SK-N-SH (cell line): ENCODE measurements around the gene MAP2K3.

ENCODE experiments used
- CHD2 ChIP-seq: fragments of 150-350 bp; IDR thresholded peaks from 2 replicates; pipeline ENCODE4 v1.6.1; 2018; ENCODE audit warnings: low read length; ENCODE audit not compliant: partially characterized antibody
- CTCF ChIP-seq: fragments of 200-600 bp; sonication (generic); IDR thresholded peaks from 2 replicates; pipeline ENCODE4 v1.6.1; 2017; ENCODE audit warnings: antibody characterized with exemption, mild to moderate bottlenecking, moderate library complexity
- ELF1 ChIP-seq: IDR thresholded peaks from 2 replicates; pipeline ENCODE4 v1.4.0; 2012
- EP300 ChIP-seq, 2 experiments: IDR thresholded peaks; 2 replicates each; pipeline versions ENCODE4 v1.4.0 to v1.6.1; 2012; ENCODE audit warnings: borderline replicate concordance in 1 of 2, low read depth in 1 of 2, low read length in 1 of 2
- GABPA ChIP-seq: IDR thresholded peaks from 2 replicates; pipeline ENCODE4 v1.4.0; 2012; ENCODE audit warnings: low read depth, mild to moderate bottlenecking
- MEF2A ChIP-seq: IDR thresholded peaks from 2 replicates; pipeline ENCODE4 v1.4.0; 2012; ENCODE audit warnings: low read depth, borderline replicate concordance
- NFIC ChIP-seq: IDR thresholded peaks from 2 replicates; pipeline ENCODE4 v1.4.0; 2012; ENCODE audit warnings: borderline replicate concordance
- NRF1 ChIP-seq: IDR thresholded peaks from 2 replicates; pipeline ENCODE4 v1.6.1; 2012; ENCODE audit warnings: low read depth, mild to moderate bottlenecking, low read length
- POLR2AphosphoS5 ChIP-seq: IDR thresholded peaks from 2 replicates; pipeline ENCODE4 v1.6.1; 2012; ENCODE audit warnings: low read depth, low read length
- SIN3A ChIP-seq: IDR thresholded peaks from 2 replicates; pipeline ENCODE4 v1.6.1; 2012; ENCODE audit warnings: low read depth, mild to moderate bottlenecking, low read length, moderate library complexity, borderline replicate concordance
- TAF1 ChIP-seq: IDR thresholded peaks from 2 replicates; pipeline ENCODE4 v1.6.1; 2012; ENCODE audit warnings: low read depth, mild to moderate bottlenecking, low read length, moderate library complexity, borderline replicate concordance
- TEAD4 ChIP-seq: IDR thresholded peaks from 2 replicates; pipeline ENCODE4 v1.4.0; 2012; ENCODE audit warnings: mild to moderate bottlenecking, borderline replicate concordance; ENCODE audit not compliant: insufficient read depth
- USF1 ChIP-seq: IDR thresholded peaks from 2 replicates; pipeline ENCODE4 v1.4.0; 2012; ENCODE audit warnings: low read depth, borderline replicate concordance
- YY1 ChIP-seq: IDR thresholded peaks from 2 replicates; pipeline ENCODE4 v1.4.0; 2012; ENCODE audit warnings: low read depth, mild to moderate bottlenecking

GRCh38 chr17:21297597-21297996 is 13.1 kb downstream of the MAP2K3 start:
- TF ChIP-seq CTCF (no peak), NFIC (no peak), USF1 (no peak), YY1 (no peak), POLR2AphosphoS5 (no peak), NRF1 (no peak), CHD2 (no peak), TAF1 (no peak), SIN3A (no peak), TEAD4 (no peak), MEF2A (no peak), ELF1 (no peak), EP300 (IDR thresholded peaks at IDR 0.05; ENCODE audit: borderline replicate concordance in 1 of 2, low read depth in 1 of 2, low read length in 1 of 2) (no peak), GABPA (no peak)
